Measurements from ENCODE around the gene SYNJ1.
A peak's percentile ranks its signal among the peaks of the same experiment; 100 is the strongest.
"Not testable (repeated sequence)": the region's sequence is repeated elsewhere in the genome, so short reads cannot be mapped to it uniquely, and the experiment has no call there.

Gene SYNJ1

GRCh38 chr21:32687643-32688345, 40.0 kb downstream of the SYNJ1 start:
- peak; percentile 1 for DNase-seq (ENCODE audit: low read depth)
- no peak overlapping the region for H3K4me3 ChIP-seq (ENCODE audit: control insufficient read depth, low read depth, low read length)
- TF ChIP-seq CTCF (conservative IDR thresholded peaks at IDR 0.05; ENCODE audit: control insufficient read depth, insufficient read depth, low read depth, low read length) = no peak

GRCh38 chr21:32682696-32683474, 44.9 kb downstream of the SYNJ1 start:
- no peak for TF ChIP-seq CTCF (conservative IDR thresholded peaks at IDR 0.05; ENCODE audit: control insufficient read depth, insufficient read depth, low read depth, low read length)
- no peak for DNase-seq (ENCODE audit: low read depth)
- H3K4me3 ChIP-seq (ENCODE audit: control insufficient read depth, low read depth, low read length) = no peak overlapping the region

GRCh38 chr21:32674731-32675130, 53.1 kb downstream of the SYNJ1 start:
- no peak for TF ChIP-seq CTCF (conservative IDR thresholded peaks at IDR 0.05; ENCODE audit: control insufficient read depth, insufficient read depth, low read depth, low read length)
- H3K4me3 ChIP-seq (ENCODE audit: control insufficient read depth, low read depth, low read length) = no peak overlapping the region
- DNase-seq (ENCODE audit: low read depth) = no peak

GRCh38 chr21:32674038-32674437, 53.8 kb downstream of the SYNJ1 start:
- TF ChIP-seq CTCF (conservative IDR thresholded peaks at IDR 0.05; ENCODE audit: control insufficient read depth, insufficient read depth, low read depth, low read length) = no peak
- H3K4me3 ChIP-seq (ENCODE audit: control insufficient read depth, low read depth, low read length) = no peak overlapping the region
- no peak for DNase-seq (ENCODE audit: low read depth)

- no peak for TF ChIP-seq CTCF (conservative IDR thresholded peaks at IDR 0.05; ENCODE audit: control insufficient read depth, insufficient read depth, low read depth, low read length)
- DNase-seq (ENCODE audit: low read depth) = no peak
- H3K4me3 ChIP-seq (ENCODE audit: control insufficient read depth, low read depth, low read length) = no peak overlapping the region
Measured at GRCh38 chr21:32666258-32666657, 61.6 kb downstream of the SYNJ1 start.

- not testable (repeated sequence) for DNase-seq (ENCODE audit: low read depth); H3K4me3 ChIP-seq (ENCODE audit: control insufficient read depth, low read depth, low read length)
Measured at GRCh38 chr21:32664095-32664494, 63.7 kb downstream of the SYNJ1 start.

GRCh38 chr21:32661981-32662380, 65.8 kb downstream of the SYNJ1 start:
- not testable (repeated sequence) for DNase-seq (ENCODE audit: low read depth)

GRCh38 chr21:32661026-32661782, 66.6 kb downstream of the SYNJ1 start:
- H3K4me3 ChIP-seq (ENCODE audit: control insufficient read depth, low read depth, low read length); DNase-seq (ENCODE audit: low read depth): not testable (repeated sequence)

More at GRCh38 chr21:32661981-32662380, 65.8 kb downstream of the SYNJ1 start:
- H3K4me3 ChIP-seq (ENCODE audit: control insufficient read depth, low read depth, low read length) = not testable (repeated sequence)

Measured in fibroblast of mammary gland (primary cell).